Type B pancreatic cell (in vitro differentiated cells): ENCODE data around the gene APOE. TPM values are rescaled to one million over a fixed set of nuclear protein-coding genes. Genes with fewer than 3 reads are reported as not detected.
"Not testable (repeated sequence)": the region's sequence is repeated elsewhere in the genome, so short reads cannot be mapped to it uniquely, and the experiment has no call there.

Experiments used
- DNase-seq: peaks from one replicate; pipeline ENCODE4 v3.0.0; 2021; ENCODE audit warnings: mixed read lengths; ENCODE audit not compliant: unreplicated experiment; ENCODE audit errors: extremely low spot score
- H3K27ac Mint-ChIP-seq: 2 replicates; pipeline ENCODE4 v1.8.0; 2021; ENCODE audit warnings: mild to moderate bottlenecking, mixed read lengths
- H3K27me3 Mint-ChIP-seq: 2 replicates; pipeline ENCODE4 v1.8.0; 2021; ENCODE audit warnings: mixed read lengths
- H3K36me3 Mint-ChIP-seq: 2 replicates; pipeline ENCODE4 v1.8.0; 2021; ENCODE audit warnings: mixed read lengths
- H3K4me1 Mint-ChIP-seq: one replicate; pipeline ENCODE4 v1.8.0; 2021; ENCODE audit warnings: mixed read lengths; ENCODE audit not compliant: unreplicated experiment
- H3K4me3 Mint-ChIP-seq: 2 replicates; pipeline ENCODE4 v1.8.0; 2021; ENCODE audit warnings: mild to moderate bottlenecking, mixed read lengths
- H3K9me3 Mint-ChIP-seq: 2 replicates; pipeline ENCODE4 v1.8.0; 2021; ENCODE audit warnings: mixed read lengths
- total RNA-seq: library from RNA; stranded (reverse); gene quantifications from 2 replicates; pipeline ENCODE4 v1.2.1, GENCODE V29; 2021; ENCODE audit warnings: low replicate concordance
- TF ChIP-seq, protein P1 (sequence below): fragments of 200-600 bp; sonication (generic); conservative IDR thresholded peaks from 2 replicates; pipeline ENCODE4 v1.5.0; 2021; ENCODE audit warnings: antibody characterized with exemption, mild to moderate bottlenecking

The APOE gene
- total RNA-seq, 1 donor from 2014 or later, result 168 TPM

DNA sequence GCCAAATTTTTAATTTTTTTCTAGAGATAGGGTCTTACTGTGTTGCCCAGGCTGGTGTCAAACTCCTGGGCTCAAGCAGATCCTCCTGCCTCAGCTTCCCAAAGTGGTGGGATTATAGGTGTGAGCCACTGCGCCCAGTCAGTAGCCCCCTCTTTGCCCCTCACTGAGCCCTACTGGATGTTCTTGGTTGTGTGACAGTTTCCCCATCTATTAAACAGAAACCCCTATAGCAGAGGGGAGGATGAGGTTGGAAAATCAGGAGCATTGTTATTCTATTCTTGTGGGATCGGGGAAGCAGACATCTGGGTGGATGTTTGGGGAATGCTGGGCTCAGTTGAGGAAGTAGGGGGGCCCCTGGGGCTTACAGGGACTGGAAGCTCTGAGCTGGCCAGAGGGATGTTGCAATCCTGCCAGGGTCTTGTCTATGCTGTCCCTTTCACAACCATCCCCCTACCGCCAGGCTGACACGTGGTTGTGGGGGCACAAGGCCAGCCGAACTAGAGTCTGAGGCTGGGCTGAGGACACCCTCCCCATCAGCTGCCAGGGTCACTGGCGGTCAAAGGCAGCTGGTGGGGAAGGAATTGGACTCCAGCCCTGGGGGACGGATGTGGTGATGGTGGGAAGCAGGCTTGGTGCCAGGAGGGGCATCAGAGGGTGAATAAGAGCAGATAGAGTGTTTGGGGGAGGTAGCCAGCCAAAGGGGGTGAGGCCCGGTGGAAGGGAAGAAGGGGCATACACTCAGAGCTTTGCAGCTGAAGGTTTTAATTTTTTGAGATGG, 19.7 kb downstream of the APOE start:
- H3K4me1 Mint-ChIP-seq, result peaks cover 11% of the 10 kb centered on the region
- H3K27me3 Mint-ChIP-seq, result peaks cover 7% of the 10 kb centered on the region
- no peaks in the 10 kb centered on the region for H3K36me3 Mint-ChIP-seq
- no peaks in the 10 kb centered on the region for H3K9me3 Mint-ChIP-seq
- H3K4me3 Mint-ChIP-seq, result no peak overlapping the region
- DNase-seq, result no peak
- TF ChIP-seq, protein P1, sequence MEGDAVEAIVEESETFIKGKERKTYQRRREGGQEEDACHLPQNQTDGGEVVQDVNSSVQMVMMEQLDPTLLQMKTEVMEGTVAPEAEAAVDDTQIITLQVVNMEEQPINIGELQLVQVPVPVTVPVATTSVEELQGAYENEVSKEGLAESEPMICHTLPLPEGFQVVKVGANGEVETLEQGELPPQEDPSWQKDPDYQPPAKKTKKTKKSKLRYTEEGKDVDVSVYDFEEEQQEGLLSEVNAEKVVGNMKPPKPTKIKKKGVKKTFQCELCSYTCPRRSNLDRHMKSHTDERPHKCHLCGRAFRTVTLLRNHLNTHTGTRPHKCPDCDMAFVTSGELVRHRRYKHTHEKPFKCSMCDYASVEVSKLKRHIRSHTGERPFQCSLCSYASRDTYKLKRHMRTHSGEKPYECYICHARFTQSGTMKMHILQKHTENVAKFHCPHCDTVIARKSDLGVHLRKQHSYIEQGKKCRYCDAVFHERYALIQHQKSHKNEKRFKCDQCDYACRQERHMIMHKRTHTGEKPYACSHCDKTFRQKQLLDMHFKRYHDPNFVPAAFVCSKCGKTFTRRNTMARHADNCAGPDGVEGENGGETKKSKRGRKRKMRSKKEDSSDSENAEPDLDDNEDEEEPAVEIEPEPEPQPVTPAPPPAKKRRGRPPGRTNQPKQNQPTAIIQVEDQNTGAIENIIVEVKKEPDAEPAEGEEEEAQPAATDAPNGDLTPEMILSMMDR, result no peak
- no peak overlapping the region for H3K27ac Mint-ChIP-seq

DNA sequence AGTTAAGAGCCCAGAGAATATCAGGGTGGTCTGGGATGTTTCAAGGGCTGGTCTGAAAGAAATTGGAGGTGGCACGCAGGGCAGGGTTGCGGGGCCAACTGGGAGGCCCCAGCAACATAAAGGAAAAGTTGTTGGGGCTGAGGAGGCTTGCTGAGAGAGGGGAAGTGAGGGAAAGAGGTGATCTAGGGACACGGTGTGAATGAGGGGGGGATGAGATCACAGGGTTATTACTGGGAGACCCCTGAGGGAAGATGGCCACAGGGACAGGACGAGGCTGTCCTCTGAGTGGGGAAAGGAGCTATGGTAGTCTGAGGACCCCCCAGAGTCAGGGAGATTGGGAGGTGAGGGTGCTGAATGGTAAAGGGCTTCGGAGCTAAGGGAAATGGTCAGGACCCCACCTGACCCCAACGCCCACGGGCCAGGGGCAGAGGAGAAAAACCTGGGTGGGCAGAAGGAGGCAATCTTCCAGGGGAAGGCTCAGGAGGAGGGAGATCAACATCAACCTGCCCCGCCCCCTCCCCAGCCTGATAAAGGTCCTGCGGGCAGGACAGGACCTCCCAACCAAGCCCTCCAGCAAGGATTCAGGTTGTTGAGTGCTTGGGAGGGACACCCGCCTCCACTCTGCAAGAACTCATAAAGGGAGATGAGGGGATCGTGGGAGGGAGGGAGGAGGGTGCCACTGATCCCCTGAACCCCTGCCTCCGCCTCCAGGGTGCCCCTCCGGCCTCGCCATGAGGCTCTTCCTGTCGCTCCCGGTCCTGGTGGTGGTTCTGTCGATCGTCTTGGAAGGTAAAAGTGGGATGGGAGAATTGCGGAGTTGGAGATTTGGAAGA, 20.9 kb downstream of the APOE start:
- not testable (repeated sequence) for H3K9me3 Mint-ChIP-seq, H3K36me3 Mint-ChIP-seq, DNase-seq, H3K27me3 Mint-ChIP-seq
- Mint-ChIP-seq H3K4me3 (peak overlapping the region; percentile 80), H3K27ac (peak overlapping the region; percentile 88), H3K4me1 (peaks cover 11% of the 10 kb centered on the region)

DNA sequence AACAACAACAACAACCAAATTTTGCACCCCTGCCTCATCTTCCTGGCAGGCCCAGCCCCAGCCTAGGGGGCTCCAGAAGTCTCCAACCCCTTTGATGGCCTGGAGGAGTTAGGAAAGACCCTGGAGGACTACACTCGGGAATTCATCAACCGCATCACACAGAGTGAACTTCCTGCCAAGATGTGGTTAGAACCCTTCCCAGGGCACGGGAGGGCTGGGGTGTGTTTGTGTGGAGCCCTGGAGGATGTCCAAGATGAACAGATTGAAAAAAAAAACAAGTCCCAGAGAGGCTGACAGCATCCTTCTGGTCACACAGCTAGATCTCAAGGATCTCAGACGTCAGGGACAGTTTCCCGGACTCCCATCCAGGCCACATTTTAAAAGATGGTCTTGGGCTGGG, 22.1 kb downstream of the APOE start:
- Mint-ChIP-seq H3K27me3 (peaks cover 7% of the 10 kb centered on the region), H3K9me3 (no peaks in the 10 kb centered on the region), H3K36me3 (no peaks in the 10 kb centered on the region), H3K4me3 (no peak overlapping the region), H3K27ac (no peak overlapping the region), H3K4me1 (peaks cover 11% of the 10 kb centered on the region)
- no peak for DNase-seq
- TF ChIP-seq, protein P1, result no peak

DNA sequence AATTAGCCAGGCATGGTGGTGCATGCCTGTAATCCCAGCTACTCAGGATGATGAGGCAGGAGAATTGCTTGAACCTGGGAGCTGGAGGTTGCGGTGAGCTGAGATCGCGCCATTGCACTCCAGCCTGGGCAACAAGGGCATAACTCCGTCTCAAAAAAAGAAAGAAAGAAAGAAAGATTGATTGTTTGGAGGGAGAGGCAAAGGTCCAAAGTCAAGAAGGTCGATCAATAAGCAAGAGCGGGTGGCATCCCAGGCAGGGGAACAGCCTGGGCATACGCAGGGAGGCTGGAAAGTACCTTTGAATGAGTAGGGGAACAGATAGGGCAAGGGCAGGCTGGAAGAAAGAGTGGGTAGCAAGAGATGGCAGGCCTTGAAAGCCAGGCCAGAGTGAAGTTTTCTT, 24.5 kb downstream of the APOE start:
- DNase-seq, result no peak
- Mint-ChIP-seq H3K27ac (no peak overlapping the region), H3K36me3 (no peaks in the 10 kb centered on the region), H3K4me1 (peaks cover 11% of the 10 kb centered on the region), H3K4me3 (no peak overlapping the region), H3K27me3 (peaks cover 7% of the 10 kb centered on the region), H3K9me3 (no peaks in the 10 kb centered on the region)
- TF ChIP-seq, protein P1, result no peak

DNA sequence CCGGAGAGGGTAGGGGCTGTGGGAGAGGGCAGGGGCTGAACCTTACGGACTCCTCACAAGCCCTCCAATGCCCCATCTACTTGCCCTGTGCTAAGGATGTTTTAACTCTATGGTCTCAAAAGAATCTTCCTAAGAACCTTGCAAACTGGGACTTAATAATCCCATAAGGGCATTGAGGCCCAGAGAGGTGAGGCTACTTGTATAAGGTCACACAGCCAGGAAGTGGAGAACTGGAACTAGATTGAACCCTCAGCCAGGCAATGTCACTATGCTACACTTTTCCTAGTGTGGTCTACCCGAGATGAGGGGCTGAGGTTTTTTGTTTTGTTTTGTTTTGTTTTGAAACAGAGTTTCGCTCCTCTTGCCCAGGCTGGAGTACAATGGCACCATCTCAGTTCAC, 25.9 kb downstream of the APOE start:
- Mint-ChIP-seq H3K4me1 (peaks cover 5% of the 10 kb centered on the region), H3K27me3 (peaks cover 3% of the 10 kb centered on the region), H3K27ac (no peak overlapping the region), H3K4me3 (no peak overlapping the region), H3K36me3 (no peaks in the 10 kb centered on the region), H3K9me3 (no peaks in the 10 kb centered on the region)
- TF ChIP-seq, protein P1, result no peak
- no peak for DNase-seq

DNA sequence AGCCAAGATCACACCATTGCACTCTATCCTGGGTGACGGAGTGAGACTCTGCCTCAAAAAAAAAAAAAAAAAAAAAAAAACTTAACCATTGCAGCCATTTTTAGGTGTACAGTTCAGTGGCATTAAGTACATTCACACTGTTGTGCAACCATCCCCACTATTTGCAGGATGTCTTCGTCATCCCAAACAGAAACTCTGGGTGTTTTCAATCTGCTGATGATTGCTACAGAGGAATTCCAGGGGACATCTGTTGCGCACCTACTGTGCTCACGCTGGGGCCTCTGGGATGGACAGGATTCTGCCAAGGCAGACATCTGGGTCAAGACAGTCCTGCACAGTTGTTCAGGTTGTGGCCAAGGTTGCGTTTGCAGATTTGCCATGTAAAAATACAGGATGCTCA, 34.1 kb downstream of the APOE start:
- Mint-ChIP-seq H3K9me3 (no peaks in the 10 kb centered on the region), H3K27ac (no peak overlapping the region), H3K4me1 (no peaks in the 10 kb centered on the region), H3K36me3 (no peaks in the 10 kb centered on the region), H3K27me3 (no peaks in the 10 kb centered on the region), H3K4me3 (no peak overlapping the region)
- no peak for DNase-seq
- TF ChIP-seq, protein P1, result no peak
